Ovary (tissue), 3 donors: Measurements from ENCODE around the gene PRLR.

Source experiments
- CTCF ChIP-seq, 3 donors: fragments of 450-650 bp in 2 of 3; fragments of 200-600 bp in 1 of 3; IDR thresholded peaks; one replicate each; pipeline versions ENCODE4 v1.5.1 to v1.8.0; 2016 to 2022; ENCODE audit warnings: antibody characterized with exemption in 3 of 3, mild to moderate bottlenecking in 1 of 3
- POLR2A ChIP-seq: fragments of 450-650 bp; IDR thresholded peaks from one replicate; pipeline ENCODE4 v1.6.1; 2017; ENCODE audit warnings: antibody characterized with exemption, mild to moderate bottlenecking, moderate library complexity
- donor health status: DM: no; HTN: no; CAD: no.

- TF ChIP-seq CTCF (IDR thresholded peaks at IDR 0.05), result no peak
- no peak for TF ChIP-seq POLR2A
Measured at GRCh38 chr5:35045280-35045679, 185.0 kb downstream of the PRLR start.
